WTC11 (cell line): ENCODE data around the gene SURF6. TPM values are rescaled to one million over a fixed set of nuclear protein-coding genes. Genes with fewer than 3 reads are reported as not detected.

ENCODE experiments used
- ATAC-seq: fragments of 200-7000 bp; cut with Tn5 transposase; 2 replicates; pipeline ENCODE4 v1.10.0; 2021; ENCODE audit warnings: mild to moderate bottlenecking, moderate library complexity
- CTCF ChIA-PET: fragments of 300-600 bp; sonication (Branson Sonifier 250); formaldehyde crosslinking; loops from one replicate; lab custom pipeline; 2021; ENCODE audit warnings: antibody characterized with exemption; lab: Charles Lee
- POLR2A ChIA-PET: fragments of 350-600 bp; sonication (Branson Sonifier 250); formaldehyde crosslinking; loops from one replicate; lab custom pipeline; 2021; ENCODE audit warnings: antibody characterized with exemption; lab: Charles Lee
- DNase-seq: peaks from one replicate; pipeline ENCODE4 v3.0.0; 2021; ENCODE audit warnings: low spot score
- H3K27ac Mint-ChIP-seq: 2 replicates; pipeline ENCODE4 v1.8.0; 2021; ENCODE audit warnings: mixed read lengths
- H3K27me3 Mint-ChIP-seq: 2 replicates; pipeline ENCODE4 v1.8.0; 2021; ENCODE audit warnings: low read depth, mild to moderate bottlenecking, moderate library complexity, mixed read lengths
- H3K36me3 Mint-ChIP-seq: 2 replicates; pipeline ENCODE4 v1.8.0; 2021; ENCODE audit warnings: mixed read lengths
- H3K4me1 Mint-ChIP-seq: 2 replicates; pipeline ENCODE4 v1.8.0; 2022; ENCODE audit warnings: mixed read lengths
- H3K4me3 Mint-ChIP-seq: 2 replicates; pipeline ENCODE4 v1.8.0; 2021; ENCODE audit warnings: mild to moderate bottlenecking, moderate library complexity, mixed read lengths
- H3K9me3 Mint-ChIP-seq: 2 replicates; pipeline ENCODE4 v1.8.0; 2021; ENCODE audit warnings: mixed read lengths
- AFF4 ChIP-seq: sonication (generic); formaldehyde crosslinking; IDR thresholded peaks from 2 replicates; pipeline ENCODE4 v1.8.1; 2023; ENCODE audit warnings: mild to moderate bottlenecking, missing genetic modification reagents, borderline replicate concordance
- AR ChIP-seq: fragments of 250-450 bp; sonication (Bioruptor Pico); IDR thresholded peaks from 2 replicates; pipeline ENCODE4 v1.9.0; 2021; ENCODE audit warnings: mild to moderate bottlenecking
- ATF6 ChIP-seq: sonication (generic); formaldehyde crosslinking; IDR thresholded peaks from 2 replicates; pipeline ENCODE4 v1.8.1; 2023; ENCODE audit warnings: mild to moderate bottlenecking, missing genetic modification reagents
- CREM ChIP-seq: sonication (generic); formaldehyde crosslinking; IDR thresholded peaks from 2 replicates; pipeline ENCODE4 v1.8.1; 2022; ENCODE audit warnings: mild to moderate bottlenecking, missing genetic modification reagents, moderate library complexity
- FOXJ3 ChIP-seq: sonication (generic); formaldehyde crosslinking; IDR thresholded peaks from 2 replicates; pipeline ENCODE4 v1.9.0; 2021; ENCODE audit warnings: missing genetic modification reagents, mild to moderate bottlenecking, borderline replicate concordance
- FOXK1 ChIP-seq: sonication (generic); formaldehyde crosslinking; IDR thresholded peaks from 2 replicates; pipeline ENCODE4 v1.8.0; 2022; ENCODE audit warnings: mild to moderate bottlenecking, moderate library complexity, missing genetic modification reagents
- HMGA2 ChIP-seq: fragments of 250-450 bp; sonication (Bioruptor Pico); IDR thresholded peaks from 2 replicates; pipeline ENCODE4 v1.4.0; 2021; ENCODE audit warnings: mild to moderate bottlenecking, moderate library complexity
- HMGXB4 ChIP-seq: sonication (generic); formaldehyde crosslinking; IDR thresholded peaks from 2 replicates; pipeline ENCODE4 v1.8.1; 2023; ENCODE audit warnings: mild to moderate bottlenecking, moderate library complexity, missing genetic modification reagents
- MAX ChIP-seq: sonication (generic); formaldehyde crosslinking; IDR thresholded peaks from 2 replicates; pipeline ENCODE4 v1.8.0; 2022; ENCODE audit warnings: mild to moderate bottlenecking, missing genetic modification reagents
- PREB ChIP-seq: sonication (generic); formaldehyde crosslinking; IDR thresholded peaks from 2 replicates; pipeline ENCODE4 v1.8.1; 2022; ENCODE audit warnings: mild to moderate bottlenecking, missing genetic modification reagents, moderate library complexity, borderline replicate concordance
- SMAD3 ChIP-seq: sonication (generic); formaldehyde crosslinking; IDR thresholded peaks from 2 replicates; pipeline ENCODE4 v1.8.0; 2022; ENCODE audit warnings: missing genetic modification reagents, mild to moderate bottlenecking, borderline replicate concordance
- SOX15 ChIP-seq: fragments of 250-450 bp; sonication (Bioruptor Pico); IDR thresholded peaks from 2 replicates; pipeline ENCODE4 v1.9.0; 2021; ENCODE audit warnings: mild to moderate bottlenecking
- ZNF138 ChIP-seq: sonication (generic); formaldehyde crosslinking; conservative IDR thresholded peaks from 2 replicates; pipeline ENCODE4 v1.8.1; 2022; ENCODE audit warnings: mild to moderate bottlenecking, moderate library complexity, missing genetic modification reagents
- ZNF232 ChIP-seq: sonication (generic); formaldehyde crosslinking; IDR thresholded peaks from 2 replicates; pipeline ENCODE4 v1.8.0; 2022; ENCODE audit warnings: mild to moderate bottlenecking, missing genetic modification reagents
- ZNF423 ChIP-seq: fragments of 250-450 bp; sonication (Bioruptor Pico); IDR thresholded peaks from 2 replicates; pipeline ENCODE4 v2.1.2; 2022; ENCODE audit warnings: mild to moderate bottlenecking, moderate library complexity
- ZNF512 ChIP-seq: sonication (generic); formaldehyde crosslinking; IDR thresholded peaks from 2 replicates; pipeline ENCODE4 v1.8.1; 2022; ENCODE audit warnings: missing genetic modification reagents, borderline replicate concordance
- total RNA-seq: library from RNA; stranded (reverse); gene quantifications from 3 replicates; pipeline ENCODE4 v1.2.3, GENCODE V29; 2021

The SURF6 gene
- total RNA-seq, 1 experiment from 2014 or later, result 67.2 TPM

GRCh38 chr9:133332381-133332730 is 3.6 kb downstream of the SURF6 start (continued):
- TF ChIP-seq ZNF232 (no peak), ATF6 (CRISPR knock-in tag) (no peak)

- no peak for ATAC-seq
- Mint-ChIP-seq H3K36me3 (peaks cover 41% of the 10 kb centered on the region), H3K9me3 (peaks cover 14% of the 10 kb centered on the region), H3K27ac (peak overlapping the region; percentile 57), H3K4me3 (no peak overlapping the region), H3K4me1 (peaks cover 21% of the 10 kb centered on the region), H3K27me3 (peaks cover 3% of the 10 kb centered on the region; the same call in 1 of the 2 replicates)
- ChIA-PET CTCF (interaction anchor here (1.0 to 4.0 kb wide), 3 partner anchors 93 to 184 kb away, joined by 3 to 97 read pairs (median 6); no protein-coding TSS in a partner anchor), POLR2A (interaction anchor here (0.5 to 1.7 kb wide), 2 partner anchors 93 to 153 kb away, joined by 3 to 4 read pairs; no protein-coding TSS in a partner anchor)
- no peak for DNase-seq
- TF ChIP-seq ZNF138 (CRISPR knock-in tag) (no peak), SOX15 (CRISPR knock-in tag) (no peak), AFF4 (CRISPR knock-in tag) (no peak), MAX (CRISPR knock-in tag) (no peak), FOXJ3 (CRISPR knock-in tag) (no peak), CREM (CRISPR knock-in tag) (no peak), PREB (CRISPR knock-in tag) (no peak), AR (CRISPR knock-in tag) (no peak)
These were observed 4.2 kb downstream of the SURF6 start for GRCh38 chr9:133331641-133332380.

- Mint-ChIP-seq H3K4me3 (no peak overlapping the region), H3K4me1 (peaks cover 17% of the 10 kb centered on the region), H3K27me3 (peaks cover 3% of the 10 kb centered on the region; the same call in 1 of the 2 replicates), H3K36me3 (peaks cover 41% of the 10 kb centered on the region), H3K9me3 (peaks cover 14% of the 10 kb centered on the region), H3K27ac (no peak overlapping the region)
- POLR2A ChIA-PET, result interaction anchor here (0.5 to 1.7 kb wide), 2 partner anchors 93 to 152 kb away, joined by 3 to 4 read pairs; no protein-coding TSS in a partner anchor
- DNase-seq, result no peak
- no peak for ATAC-seq
- CTCF ChIA-PET, result interaction anchor here (0.6 to 4.0 kb wide), 4 partner anchors 93 to 183 kb away, joined by 3 to 97 read pairs (median 4); no protein-coding TSS in a partner anchor
- TF ChIP-seq SOX15 (CRISPR knock-in tag) (no peak), FOXK1 (CRISPR knock-in tag) (no peak), HMGA2 (CRISPR knock-in tag) (no peak), PREB (CRISPR knock-in tag) (no peak), ZNF423 (CRISPR knock-in tag) (no peak), HMGXB4 (no peak), SMAD3 (CRISPR knock-in tag) (no peak), ZNF512 (CRISPR knock-in tag) (no peak)
These were observed 4.8 kb downstream of the SURF6 start for GRCh38 chr9:133331221-133331620.
